ENCODE data around the gene DLK2.
"Not testable (repeated sequence)": the region's sequence is repeated elsewhere in the genome, so short reads cannot be mapped to it uniquely, and the experiment has no call there.

DLK2 gene

GRCh38 chr6:43427406-43428111 is 27.8 kb downstream of the DLK2 start, which contains the start of gene ABCC10:
TSS of gene ABCC10 (plus strand) at chr6:43427541. CDS start at chr6:43427979, 438 bp downstream.
- CTCF ChIA-PET: interaction anchor here (0.8 to 2.8 kb wide), 11 partner anchors 8 to 79 kb away, joined by 3 to 12 read pairs (median 4); no protein-coding TSS in a partner anchor
- POLR2A ChIA-PET: interaction anchor here (0.7 to 1.0 kb wide), 2 partner anchors 44 to 89 kb away, joined by 3 to 5 read pairs; no protein-coding TSS in a partner anchor
- DNase-seq (ENCODE audit: extremely low spot score): peak; percentile 96
- TF ChIP-seq CTCF (IDR thresholded peaks at IDR 0.05; ENCODE audit: control extremely low read depth, extremely low read depth, low read depth, missing control alignments): peak; percentile 25

DNA sequence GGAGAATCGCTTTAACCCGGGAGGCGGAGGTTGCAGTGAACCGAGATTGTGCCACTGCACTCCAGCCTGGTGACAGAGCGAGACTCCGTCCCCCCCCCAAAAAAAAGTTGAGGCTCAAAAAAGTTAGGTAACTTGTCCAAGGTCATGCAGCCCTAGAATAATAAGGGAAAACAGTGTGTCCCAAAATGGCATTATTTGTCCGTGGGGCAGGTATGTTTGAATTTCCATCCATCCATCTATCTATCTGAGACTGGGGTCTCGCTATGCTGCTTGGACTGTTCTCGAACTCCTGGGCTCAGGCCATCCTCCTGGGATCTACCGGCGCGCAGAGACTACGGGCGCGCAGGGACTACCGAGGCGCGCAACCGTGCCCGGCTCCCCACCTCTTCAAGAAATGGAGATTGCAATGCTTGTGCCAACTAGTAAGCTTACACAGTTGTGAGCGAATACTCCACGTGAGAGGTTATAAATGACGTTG is 28.4 kb downstream of the DLK2 start:
- CTCF ChIA-PET: interaction anchor here (0.8 to 2.8 kb wide), 10 partner anchors 10 to 80 kb away, joined by 3 to 12 read pairs (median 4); no protein-coding TSS in a partner anchor
- no peak for DNase-seq (ENCODE audit: extremely low spot score)
- no peak for TF ChIP-seq CTCF (IDR thresholded peaks at IDR 0.05; ENCODE audit: control extremely low read depth, extremely low read depth, low read depth, missing control alignments)
- POLR2A ChIA-PET: interaction anchor here (0.7 to 1.0 kb wide), 2 partner anchors 43 to 88 kb away, joined by 3 to 5 read pairs; no protein-coding TSS in a partner anchor

DNA sequence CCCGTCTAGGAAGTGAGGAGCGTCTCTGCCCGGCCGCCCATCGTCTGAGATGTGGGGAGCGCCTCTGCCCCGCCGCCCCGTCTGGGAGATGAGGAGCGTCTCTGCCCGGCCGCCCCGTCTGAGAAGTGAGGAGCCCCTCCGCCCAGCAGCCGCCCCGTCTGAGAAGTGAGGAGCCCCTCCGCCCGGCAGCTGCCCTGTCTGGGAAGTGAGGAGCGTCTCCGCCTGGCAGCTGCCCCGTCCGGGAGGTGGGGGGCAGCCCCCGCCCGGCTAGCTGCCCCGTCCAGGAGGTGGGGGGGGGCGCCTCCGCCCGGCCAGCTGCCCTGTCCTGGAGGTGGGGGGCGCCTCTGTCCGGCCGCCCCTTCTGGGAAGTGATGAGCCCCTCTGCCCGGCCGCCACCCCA is 30.3 kb downstream of the DLK2 start:
- DNase-seq (ENCODE audit: extremely low spot score); POLR2A ChIA-PET; CTCF ChIA-PET: not testable (repeated sequence)

DNA sequence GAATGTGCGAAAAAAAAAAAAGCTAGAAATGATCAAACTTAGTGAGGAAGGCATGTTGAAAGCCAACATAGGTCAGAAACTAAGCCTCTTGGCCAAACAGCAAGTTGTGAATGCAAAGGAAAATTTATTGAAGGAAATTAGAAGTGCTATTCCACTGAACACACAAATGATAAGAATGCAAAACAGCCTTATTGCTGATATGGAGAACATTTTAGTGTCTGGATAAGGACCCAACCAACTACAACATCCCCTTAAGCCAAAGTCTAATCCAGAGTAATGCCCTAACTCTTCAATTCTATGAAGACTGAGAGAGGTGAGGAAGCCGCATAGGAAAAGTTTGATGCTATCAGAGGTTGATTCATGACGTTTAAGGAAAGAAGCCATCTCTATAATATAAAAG is 33.5 kb downstream of the DLK2 start:
- DNase-seq (ENCODE audit: extremely low spot score): no peak
- TF ChIP-seq CTCF (IDR thresholded peaks at IDR 0.05; ENCODE audit: control extremely low read depth, extremely low read depth, low read depth, missing control alignments): no peak
- ChIA-PET POLR2A (no interaction called here), CTCF (interaction anchor here (0.8 to 2.2 kb wide), 4 partner anchors 8 to 158 kb away, joined by 3 to 6 read pairs (median 4); no protein-coding TSS in a partner anchor)

GRCh38 chr6:43420012-43420709 is 35.2 kb downstream of the DLK2 start:
- ChIA-PET POLR2A (no interaction called here), CTCF (interaction anchor here (1.1 kb wide), 1 partner anchor 8 kb away, joined by 4 read pairs; no protein-coding TSS in a partner anchor)
- TF ChIP-seq CTCF (IDR thresholded peaks at IDR 0.05; ENCODE audit: control extremely low read depth, extremely low read depth, low read depth, missing control alignments): no peak
- no peak for DNase-seq (ENCODE audit: extremely low spot score)

DNA sequence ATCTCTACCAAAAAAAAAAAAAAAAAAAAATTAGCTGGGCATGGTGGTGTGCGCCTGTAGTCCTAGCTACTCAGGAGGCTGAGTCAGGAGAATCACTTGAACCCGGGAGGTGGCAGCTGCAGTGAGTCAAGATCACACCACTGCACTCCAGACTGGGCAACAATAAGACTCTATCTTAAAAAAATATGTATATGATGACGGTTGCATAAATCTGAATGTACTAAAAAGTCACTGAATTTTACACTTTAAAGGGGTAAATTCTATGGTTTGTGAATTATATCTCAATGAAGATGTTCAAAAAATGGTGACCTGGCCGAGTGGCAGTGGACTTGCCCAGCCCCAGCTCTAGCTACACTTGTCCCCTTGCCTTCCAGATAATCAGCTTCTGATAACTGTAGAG is 38.4 kb downstream of the DLK2 start:
- CTCF ChIA-PET: no interaction called here
- no peak for DNase-seq (ENCODE audit: extremely low spot score)
- TF ChIP-seq CTCF (IDR thresholded peaks at IDR 0.05; ENCODE audit: control extremely low read depth, extremely low read depth, low read depth, missing control alignments): no peak
- POLR2A ChIA-PET: no interaction called here

GRCh38 chr6:43415275-43415674 is 40.1 kb downstream of the DLK2 start:
- POLR2A ChIA-PET; DNase-seq (ENCODE audit: extremely low spot score): not testable (repeated sequence)
- CTCF ChIA-PET: interaction anchor here (0.9 to 3.1 kb wide), 4 partner anchors 9 to 186 kb away, joined by 3 to 19 read pairs (median 6); partner anchors contain the start of genes ABCC10 and DNPH1

Measured in GM10248 (cell line).